Breast epithelium (tissue), 3 donors: ENCODE data around the gene SYT14.

Source experiments
- POLR2A ChIP-seq: fragments of 450-650 bp; IDR thresholded peaks from one replicate; pipeline ENCODE4 v1.6.1; 2016; ENCODE audit warnings: antibody characterized with exemption, mild to moderate bottlenecking, moderate library complexity
- POLR2AphosphoS5 ChIP-seq, 3 donors: sonication (generic); formaldehyde crosslinking; IDR thresholded peaks; one replicate each; pipeline ENCODE4 v1.6.1; 2017; ENCODE audit warnings: antibody characterized with exemption in 3 of 3
- TF ChIP-seq, protein P1 (sequence below), 3 donors: fragments of 450-650 bp; IDR thresholded peaks; one replicate each; pipeline ENCODE4 v1.5.1; 2016 to 2017; ENCODE audit warnings: antibody characterized with exemption in 3 of 3, mild to moderate bottlenecking in 3 of 3, moderate library complexity in 3 of 3

DNA sequence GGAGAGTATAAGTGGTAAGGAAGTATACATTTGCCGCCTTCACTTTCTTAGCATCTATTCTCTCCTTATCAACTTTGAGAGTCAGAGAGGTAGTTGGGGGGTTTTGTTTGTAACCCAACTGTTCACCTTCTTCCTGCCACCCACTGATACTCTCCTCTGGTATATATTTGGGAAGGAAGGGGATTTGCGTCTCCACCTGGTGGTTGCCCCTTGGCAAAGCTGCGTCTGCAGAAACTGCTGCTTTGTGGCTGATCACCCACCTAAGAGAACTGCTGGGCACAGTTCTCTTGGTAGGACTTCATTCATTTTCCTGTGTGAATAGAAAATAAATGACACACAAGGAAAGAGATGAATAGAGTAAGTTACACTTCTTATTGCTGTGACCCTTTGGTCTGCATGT, 87.0 kb downstream of the SYT14 start:
- TF ChIP-seq, protein P1, sequence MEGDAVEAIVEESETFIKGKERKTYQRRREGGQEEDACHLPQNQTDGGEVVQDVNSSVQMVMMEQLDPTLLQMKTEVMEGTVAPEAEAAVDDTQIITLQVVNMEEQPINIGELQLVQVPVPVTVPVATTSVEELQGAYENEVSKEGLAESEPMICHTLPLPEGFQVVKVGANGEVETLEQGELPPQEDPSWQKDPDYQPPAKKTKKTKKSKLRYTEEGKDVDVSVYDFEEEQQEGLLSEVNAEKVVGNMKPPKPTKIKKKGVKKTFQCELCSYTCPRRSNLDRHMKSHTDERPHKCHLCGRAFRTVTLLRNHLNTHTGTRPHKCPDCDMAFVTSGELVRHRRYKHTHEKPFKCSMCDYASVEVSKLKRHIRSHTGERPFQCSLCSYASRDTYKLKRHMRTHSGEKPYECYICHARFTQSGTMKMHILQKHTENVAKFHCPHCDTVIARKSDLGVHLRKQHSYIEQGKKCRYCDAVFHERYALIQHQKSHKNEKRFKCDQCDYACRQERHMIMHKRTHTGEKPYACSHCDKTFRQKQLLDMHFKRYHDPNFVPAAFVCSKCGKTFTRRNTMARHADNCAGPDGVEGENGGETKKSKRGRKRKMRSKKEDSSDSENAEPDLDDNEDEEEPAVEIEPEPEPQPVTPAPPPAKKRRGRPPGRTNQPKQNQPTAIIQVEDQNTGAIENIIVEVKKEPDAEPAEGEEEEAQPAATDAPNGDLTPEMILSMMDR (IDR thresholded peaks at IDR 0.05) = no peak
- TF ChIP-seq POLR2A (no peak), POLR2AphosphoS5 (IDR thresholded peaks at IDR 0.05) (no peak)
